H1 (cell line): ENCODE data around the gene ATP9B. TPM values are rescaled to one million over a fixed set of nuclear protein-coding genes. Genes with fewer than 3 reads are reported as not detected.

Source experiments
- CHD1 ChIP-seq: IDR thresholded peaks from 2 replicates; pipeline ENCODE4 v1.6.1; 2012; ENCODE audit warnings: low read depth, low read length, improper control_type of control experiment
- FOSL1 ChIP-seq: IDR thresholded peaks from 2 replicates; pipeline ENCODE4 v1.6.1; 2011; ENCODE audit warnings: mild to moderate bottlenecking, low read depth, low read length, moderate library complexity; ENCODE audit not compliant: insufficient read depth
- NRF1 ChIP-seq: IDR thresholded peaks from 2 replicates; pipeline ENCODE4 v1.6.1; 2011; ENCODE audit warnings: mild to moderate bottlenecking, low read depth, low read length, improper control_type of control experiment
- POLR2A ChIP-seq, 2 experiments: IDR thresholded peaks; 1 replicate in 1 of 2; 2 replicates in 1 of 2; pipeline ENCODE4 v1.6.1; 2011; ENCODE audit warnings: low read depth in 2 of 2, low read length in 2 of 2, mild to moderate bottlenecking in 2 of 2; ENCODE audit errors: control extremely low read depth in 1 of 2
- polyA plus RNA-seq, 7 experiments: library from polyadenylated mRNA; depleted of rRNA in 3 of 7; stranded (reverse) in 5 of 7; unstranded in 2 of 7; fragments of >200 nt in 5 of 7; fragments of 200-250 nt in 2 of 7; gene quantifications; 1 replicate in 5 of 7; 2 replicates in 1 of 7; 4 replicates in 1 of 7; pipeline versions ENCODE4 v1.2.1 to v1.2.3, GENCODE V29; 2011 to 2013; ENCODE audit warnings: missing spikeins in 2 of 7, mixed read lengths in 2 of 7
- total RNA-seq: library from RNA; stranded (reverse); fragmentation: NEBNext Ultra II Directional; extraction: Animal tissue kit (Norgen Biotek cat#: 25700); gene quantifications from 2 replicates; pipeline ENCODE4 v1.2.1, GENCODE V29; 2021

The ATP9B gene
- total and polyA plus RNA-seq, 2 of the 8 experiments (the other 6 are each of a cell fraction or from before 2014, with no cell fraction given): 15.1 to 21.7 TPM

GRCh38 chr18:79049506-79049905, 19.7 kb upstream of the ATP9B start (continued):
- TF ChIP-seq NRF1 (no peak), CHD1 (no peak), FOSL1 (no peak), POLR2A (IDR thresholded peaks at IDR 0.05; ENCODE audit: control extremely low read depth in 1 of 2, low read depth in 2 of 2, low read length in 2 of 2) (no peak)
